Uterine smooth muscle cell (primary cell): ENCODE data around the gene SCUBE3. TPM values are rescaled to one million over a fixed set of nuclear protein-coding genes. Genes with fewer than 3 reads are reported as not detected.

Experiments used
- total RNA-seq: library from RNA; depleted of rRNA; stranded (reverse); fragments of >200 nt; gene quantifications from 2 replicates; pipeline ENCODE4 v1.2.3, GENCODE V29; 2014

SCUBE3 gene
- 21.1 and 58.5 TPM in 2 replicates for total RNA-seq

DNA sequence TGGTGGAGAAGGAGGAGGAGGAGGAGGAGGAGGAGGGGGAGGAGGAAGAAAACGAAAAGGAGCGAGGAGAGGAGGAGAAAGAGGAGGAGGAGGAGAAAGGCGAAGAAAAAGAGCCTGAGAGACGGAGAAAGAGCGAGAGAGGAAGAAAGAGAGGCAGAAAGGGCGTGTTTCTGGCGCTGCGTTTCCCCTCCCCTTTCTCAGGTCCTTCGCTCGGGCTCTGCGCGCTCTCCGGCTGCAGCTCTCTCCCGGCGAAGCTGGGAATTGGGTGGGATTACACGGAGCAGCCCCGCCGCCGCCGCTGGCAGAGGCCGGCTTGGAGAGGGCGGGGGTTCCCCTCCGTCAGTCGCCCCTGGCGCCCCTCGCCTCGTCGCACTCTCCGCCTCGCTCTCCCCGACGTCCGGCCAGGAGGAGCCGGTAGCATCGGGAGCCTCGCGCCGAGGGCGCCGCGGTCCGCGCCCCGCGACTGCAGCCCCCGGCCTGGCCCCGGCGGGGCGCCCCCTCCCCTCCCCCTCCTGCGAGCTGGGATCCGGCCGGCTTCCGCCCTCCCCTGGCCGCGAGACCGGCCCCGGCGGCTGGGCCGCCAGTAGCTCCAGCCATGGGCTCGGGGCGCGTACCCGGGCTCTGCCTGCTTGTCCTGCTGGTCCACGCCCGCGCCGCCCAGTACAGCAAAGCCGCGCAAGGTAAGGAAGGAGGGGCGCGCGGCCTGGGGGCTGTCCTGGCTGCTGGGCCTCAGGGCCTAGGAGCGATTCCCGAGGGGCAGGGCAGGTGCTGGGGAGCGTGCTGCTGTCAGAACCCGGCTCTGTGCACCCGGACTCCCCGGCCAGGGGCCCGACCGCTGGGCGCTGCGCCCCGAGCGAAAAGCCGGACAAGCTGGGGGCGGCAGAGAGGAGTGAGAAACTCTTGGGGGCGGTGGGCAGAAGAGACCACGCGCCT lies at the start of gene SCUBE3:
Gene SCUBE3, plus strand, starts transcription at position 133 of the 933 bp plus-strand sequence. Its CDS starts 463 bp downstream, at position 596.

DNA sequence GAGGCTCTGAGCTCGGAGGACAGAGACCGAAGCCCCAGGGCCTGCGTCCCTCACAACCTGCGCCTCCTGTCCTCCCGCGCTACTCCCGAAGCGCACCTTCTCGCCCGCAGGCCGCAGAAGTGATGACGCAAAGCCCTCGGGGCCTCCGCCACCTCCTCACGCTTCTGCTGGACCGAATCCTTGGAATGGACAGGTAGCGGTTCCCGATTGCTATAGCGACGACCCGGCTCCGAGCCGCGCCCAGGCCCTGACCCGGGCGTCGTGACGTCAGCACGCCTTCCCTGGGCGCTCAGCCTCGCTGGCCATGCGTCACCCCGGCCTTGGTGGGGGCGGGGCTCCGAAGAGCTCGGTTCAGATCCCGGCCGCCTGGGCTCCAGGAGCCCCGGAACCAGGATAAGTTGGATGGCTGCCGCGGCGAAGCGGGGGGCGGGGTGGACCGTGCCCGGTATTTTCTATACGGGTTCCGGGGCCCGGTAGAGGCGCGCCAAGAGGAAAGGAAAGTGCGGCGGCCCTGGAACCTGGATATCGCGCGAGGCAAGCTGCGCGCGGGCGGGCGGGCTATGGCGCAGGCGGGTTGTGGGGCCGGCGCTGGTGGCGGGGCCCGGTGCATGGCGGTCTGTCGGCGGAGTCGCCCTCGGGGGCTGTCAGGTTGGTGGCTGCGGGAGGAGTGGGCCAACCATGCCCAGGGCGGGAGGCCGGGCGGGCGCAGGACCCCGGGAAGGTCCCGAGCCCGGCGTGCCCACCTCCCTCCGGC lies 45.6 kb downstream of the SCUBE3 start, which contains the start of gene ZNF76:
Gene ZNF76, plus strand, starts transcription at position 542 of the 754 bp plus-strand sequence. CDS start 21,417 bp downstream, outside the sequence.

DNA sequence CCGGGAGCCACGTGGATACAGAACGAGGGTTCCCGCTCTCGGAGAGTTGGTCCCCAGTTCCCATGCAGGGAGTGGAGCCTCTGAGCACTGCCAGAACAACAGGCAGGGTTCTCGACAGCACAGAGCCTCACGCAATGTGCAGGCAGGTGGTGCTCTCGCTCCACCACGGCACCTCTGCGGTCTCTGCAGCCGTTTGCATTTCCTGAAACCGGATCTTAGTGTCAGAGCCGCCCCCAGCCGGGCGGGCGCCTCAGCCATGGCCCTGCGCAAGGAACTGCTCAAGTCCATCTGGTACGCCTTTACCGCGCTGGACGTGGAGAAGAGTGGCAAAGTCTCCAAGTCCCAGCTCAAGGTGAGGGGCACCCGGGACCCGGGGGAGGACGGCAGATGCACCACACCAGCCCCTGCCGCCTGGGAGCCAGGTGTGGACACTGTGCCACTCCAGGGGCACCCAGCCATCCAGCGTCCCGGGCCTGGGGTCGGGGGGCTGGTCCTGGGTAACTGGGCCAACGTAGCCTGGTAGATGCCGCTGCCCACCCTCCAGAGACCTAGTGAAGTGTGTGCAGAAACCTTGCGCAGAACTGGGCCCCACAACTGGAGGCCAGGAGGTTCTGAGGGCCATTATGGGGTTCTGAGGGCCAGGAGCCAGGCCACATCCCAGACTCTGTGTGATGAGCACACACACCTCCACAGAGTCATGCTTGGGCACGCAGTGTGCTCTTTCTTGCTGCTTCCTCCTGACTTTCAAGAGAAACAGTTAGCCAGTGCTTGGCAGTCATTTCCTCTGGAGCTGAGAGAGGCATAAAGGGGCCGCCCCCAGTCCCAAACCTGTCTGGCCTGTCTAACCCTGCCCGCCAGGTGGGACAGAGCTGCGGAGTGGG lies 84.1 kb downstream of the SCUBE3 start, which contains the start of gene DEF6:
Gene DEF6, plus strand, starts transcription at position 218 of the 881 bp plus-strand sequence. Its CDS starts 39 bp downstream, at position 257.

Other genes with a start within 250 kb of the SCUBE3 start
- gene TCP11, start 72.6 kb upstream of the SCUBE3 start, total RNA-seq, result 0.25 and 0.66 TPM in 2 replicates
- gene ZNF76, start 45.8 kb downstream of the SCUBE3 start, total RNA-seq, result 17.9 and 22.0 TPM in 2 replicates
- 0.87 and 0.89 TPM in 2 replicates for gene DEF6, start 83.9 kb downstream of the SCUBE3 start, total RNA-seq
- gene PPARD, start 128.6 kb downstream of the SCUBE3 start, total RNA-seq, result 10.4 and 15.5 TPM in 2 replicates
- 10.4 and 13.5 TPM in 2 replicates for gene FANCE, start 238.4 kb downstream of the SCUBE3 start, total RNA-seq